OCI-LY1 (cell line): ENCODE results near the gene IMMP2L.

Experiments used
- H2AFZ ChIP-seq: fragments of 200-600 bp; sonication (generic), shearing (Covaris generic); 2 replicates; pipeline ENCODE4 v1.6.0; 2014; ENCODE audit warnings: antibody characterized with exemption, mild to moderate bottlenecking, low read length
- H3F3A ChIP-seq: fragments of 200-600 bp; sonication (generic), shearing (Covaris generic); 2 replicates; pipeline ENCODE4 v1.6.0; 2014; ENCODE audit warnings: mild to moderate bottlenecking, antibody characterized with exemption, low read length, moderate library complexity; ENCODE audit not compliant: insufficient read depth
- H3K27ac ChIP-seq: fragments of 200-600 bp; sonication (generic); 2 replicates; pipeline ENCODE4 v1.5.1; 2014; ENCODE audit warnings: low read length, mixed run types, mild to moderate bottlenecking, low read depth; ENCODE audit not compliant: poor library complexity, severe bottlenecking
- H3K27me3 ChIP-seq: fragments of 200-600 bp; sonication (generic); 2 replicates; pipeline ENCODE4 v1.6.0; 2014; ENCODE audit warnings: antibody characterized with exemption, mild to moderate bottlenecking, low read length, moderate library complexity; ENCODE audit not compliant: insufficient read depth
- H3K36me3 ChIP-seq: fragments of 200-600 bp; sonication (generic); 2 replicates; pipeline ENCODE4 v1.6.1; 2014; ENCODE audit warnings: mild to moderate bottlenecking, antibody characterized with exemption, low read length, moderate library complexity, mixed read lengths; ENCODE audit not compliant: insufficient read depth
- H3K4me1 ChIP-seq: fragments of 200-600 bp; sonication (generic); 2 replicates; pipeline ENCODE4 v1.5.1; 2014; ENCODE audit warnings: mild to moderate bottlenecking, low read length, moderate library complexity; ENCODE audit not compliant: insufficient read depth, severe bottlenecking
- H3K4me2 ChIP-seq: fragments of 200-600 bp; sonication (generic), shearing (Covaris generic); 2 replicates; pipeline ENCODE4 v1.6.1; 2014; ENCODE audit warnings: low read length
- H3K4me3 ChIP-seq: fragments of 200-600 bp; sonication (generic); 2 replicates; pipeline ENCODE4 v1.5.1; 2014; ENCODE audit warnings: low read length, low read depth, mild to moderate bottlenecking, mixed read lengths; ENCODE audit not compliant: poor library complexity, severe bottlenecking
- H3K79me2 ChIP-seq: fragments of 200-600 bp; shearing (Covaris generic); 2 replicates; pipeline ENCODE4 v1.6.1; 2016; ENCODE audit warnings: mixed run types, low read length, mixed read lengths; ENCODE audit not compliant: insufficient read depth
- H3K9ac ChIP-seq: fragments of 200-600 bp; sonication (generic), shearing (Covaris generic); 2 replicates; pipeline ENCODE4 v1.6.1; 2014; ENCODE audit warnings: mild to moderate bottlenecking, low read length, mixed read lengths
- H3K9me2 ChIP-seq: fragments of 200-600 bp; sonication (generic), shearing (Covaris generic); 2 replicates; pipeline ENCODE4 v1.6.1; 2014; ENCODE audit warnings: low read depth, mild to moderate bottlenecking, low read length, mixed read lengths
- H3K9me3 ChIP-seq: fragments of 200-600 bp; shearing (Covaris generic); 2 replicates; pipeline ENCODE4 v1.6.1; 2014; ENCODE audit warnings: low read length, mixed read lengths
- H4K20me1 ChIP-seq: fragments of 200-600 bp; sonication (generic), shearing (Covaris generic); 2 replicates; pipeline ENCODE4 v1.6.0; 2016; ENCODE audit warnings: mild to moderate bottlenecking, low read length; ENCODE audit not compliant: insufficient read depth
- CTCF ChIP-seq: fragments of 200-600 bp; sonication (generic), shearing (Covaris generic); IDR thresholded peaks from 2 replicates; pipeline ENCODE4 v1.5.1; 2017; ENCODE audit warnings: mild to moderate bottlenecking, antibody characterized with exemption, low read length, moderate library complexity, mixed read lengths
- EZH2 ChIP-seq: fragments of 200-600 bp; sonication (generic), shearing (Covaris generic); IDR thresholded peaks from 2 replicates; pipeline ENCODE4 v1.8.0; 2017; ENCODE audit warnings: borderline replicate concordance, mixed run types, mild to moderate bottlenecking, antibody characterized with exemption, low read length, moderate library complexity, mixed read lengths

Gene IMMP2L

GRCh38 chr7:111392294-111392693 lies 170.0 kb downstream of the IMMP2L start:
- H3K9me3 ChIP-seq, result no peaks in the 10 kb centered on the region
- no peak overlapping the region for H3K9ac ChIP-seq
- no peak overlapping the region for H2AFZ ChIP-seq
- H4K20me1 ChIP-seq, result no peaks in the 10 kb centered on the region
- H3K4me2 ChIP-seq, result no peak overlapping the region
- H3F3A ChIP-seq, result no peaks in the 10 kb centered on the region
- no peaks in the 10 kb centered on the region for H3K9me2 ChIP-seq
- H3K4me3 ChIP-seq, result no peak overlapping the region
- no peaks in the 10 kb centered on the region for H3K79me2 ChIP-seq
- H3K27ac ChIP-seq, result no peak overlapping the region
- H3K27me3 ChIP-seq, result no peaks in the 10 kb centered on the region
- H3K36me3 ChIP-seq, result no peaks in the 10 kb centered on the region
- H3K4me1 ChIP-seq, result no peaks in the 10 kb centered on the region
- TF ChIP-seq EZH2 (no peak), CTCF (no peak)

- no peaks in the 10 kb centered on the region for H3K4me1 ChIP-seq
- no peaks in the 10 kb centered on the region for H3F3A ChIP-seq
- H4K20me1 ChIP-seq, result no peaks in the 10 kb centered on the region
- no peak overlapping the region for H3K9ac ChIP-seq
- H3K9me2 ChIP-seq, result no peaks in the 10 kb centered on the region
- H3K79me2 ChIP-seq, result no peaks in the 10 kb centered on the region
- H3K36me3 ChIP-seq, result no peaks in the 10 kb centered on the region
- H3K27ac ChIP-seq, result no peak overlapping the region
- H3K4me3 ChIP-seq, result no peak overlapping the region
- H3K4me2 ChIP-seq, result no peak overlapping the region
- no peak overlapping the region for H2AFZ ChIP-seq
- H3K9me3 ChIP-seq, result no peaks in the 10 kb centered on the region
- TF ChIP-seq CTCF (no peak), EZH2 (no peak)
- no peaks in the 10 kb centered on the region for H3K27me3 ChIP-seq
Observed at GRCh38 chr7:111390000-111390399, 172.3 kb downstream of the IMMP2L start.

GRCh38 chr7:111388912-111389311 lies 173.4 kb downstream of the IMMP2L start:
- Histone ChIP-seq H3K27me3 (no peaks in the 10 kb centered on the region), H3K79me2 (no peaks in the 10 kb centered on the region), H3K27ac (no peak overlapping the region), H2AFZ (no peak overlapping the region), H3K9ac (no peak overlapping the region), H3K4me2 (no peak overlapping the region), H3K36me3 (no peaks in the 10 kb centered on the region), H3K9me3 (no peaks in the 10 kb centered on the region), H4K20me1 (no peaks in the 10 kb centered on the region), H3F3A (no peaks in the 10 kb centered on the region), H3K4me3 (no peak overlapping the region), H3K4me1 (no peaks in the 10 kb centered on the region), H3K9me2 (no peaks in the 10 kb centered on the region)
- no peak for TF ChIP-seq EZH2
- TF ChIP-seq CTCF, result no peak
